Measurements from ENCODE around the gene TNN.
"Not testable (repeated sequence)": the region's sequence is repeated elsewhere in the genome, so short reads cannot be mapped to it uniquely, and the experiment has no call there.

TNN gene

GRCh38 chr1:175067362-175068106, at the start of gene TNN:
Gene TNN (plus strand): TSS chr1:175067833. CDS start chr1:175077419, 9,586 bp downstream.
- DNase-seq = no peak

GRCh38 chr1:175019524-175019923, 48.1 kb upstream of the TNN start:
- no peak for DNase-seq

- peak; percentile 99 for DNase-seq
Observed at GRCh38 chr1:175023043-175023921, 44.4 kb upstream of the TNN start, which contains the start of gene MRPS14. Gene MRPS14 (minus strand): TSS chr1:175023425. CDS start chr1:175023408, 17 bp downstream.

GRCh38 chr1:175023922-175024242, 43.8 kb upstream of the TNN start:
- DNase-seq = not testable (repeated sequence)

- DNase-seq = no peak
Observed at GRCh38 chr1:175024773-175025172, 42.9 kb upstream of the TNN start.

GRCh38 chr1:175033953-175034352, 33.7 kb upstream of the TNN start:
- no peak for DNase-seq

GRCh38 chr1:175034775-175035174, 32.9 kb upstream of the TNN start:
- no peak for DNase-seq

GRCh38 chr1:175035865-175036264, 31.8 kb upstream of the TNN start:
- DNase-seq = peak; percentile 39

- no peak for DNase-seq
Observed at GRCh38 chr1:175036476-175036875, 31.2 kb upstream of the TNN start.

- no peak for DNase-seq
Observed at GRCh38 chr1:175037416-175037815, 30.2 kb upstream of the TNN start.

GRCh38 chr1:175040324-175040879, 27.2 kb upstream of the TNN start:
- no peak for DNase-seq

GRCh38 chr1:175042650-175043049, 25.0 kb upstream of the TNN start:
- no peak for DNase-seq

GRCh38 chr1:175043824-175044223, 23.8 kb upstream of the TNN start:
- no peak for DNase-seq

- not testable (repeated sequence) for DNase-seq
Observed at GRCh38 chr1:175044591-175044990, 23.0 kb upstream of the TNN start.

GRCh38 chr1:175045097-175045496, 22.5 kb upstream of the TNN start:
- DNase-seq = no peak

GRCh38 chr1:175045519-175045918, 22.1 kb upstream of the TNN start:
- no peak for DNase-seq

- DNase-seq = no peak
Observed at GRCh38 chr1:175050992-175051391, 16.6 kb upstream of the TNN start.

GRCh38 chr1:175054736-175055135, 12.9 kb upstream of the TNN start:
- DNase-seq = no peak

GRCh38 chr1:175062339-175062738, 5.3 kb upstream of the TNN start:
- DNase-seq = no peak

GRCh38 chr1:175062858-175063257, 4.8 kb upstream of the TNN start:
- no peak for DNase-seq

GRCh38 chr1:175070818-175071217, 3.2 kb downstream of the TNN start:
- no peak for DNase-seq

GRCh38 chr1:175071276-175071943, 3.8 kb downstream of the TNN start:
- no peak for DNase-seq
